Measurements from ENCODE around the gene CLIP3. TPM values are rescaled to one million over a fixed set of nuclear protein-coding genes. Genes with fewer than 3 reads are reported as not detected.
A peak's percentile ranks its signal among the peaks of the same experiment; 100 is the strongest.

CLIP3 gene
- total and polyA plus RNA-seq, 2 of the 13 experiments (the other 11 are each of a cell fraction or from before 2014, with no cell fraction given) = 0.15 to 1.2 TPM

DNA sequence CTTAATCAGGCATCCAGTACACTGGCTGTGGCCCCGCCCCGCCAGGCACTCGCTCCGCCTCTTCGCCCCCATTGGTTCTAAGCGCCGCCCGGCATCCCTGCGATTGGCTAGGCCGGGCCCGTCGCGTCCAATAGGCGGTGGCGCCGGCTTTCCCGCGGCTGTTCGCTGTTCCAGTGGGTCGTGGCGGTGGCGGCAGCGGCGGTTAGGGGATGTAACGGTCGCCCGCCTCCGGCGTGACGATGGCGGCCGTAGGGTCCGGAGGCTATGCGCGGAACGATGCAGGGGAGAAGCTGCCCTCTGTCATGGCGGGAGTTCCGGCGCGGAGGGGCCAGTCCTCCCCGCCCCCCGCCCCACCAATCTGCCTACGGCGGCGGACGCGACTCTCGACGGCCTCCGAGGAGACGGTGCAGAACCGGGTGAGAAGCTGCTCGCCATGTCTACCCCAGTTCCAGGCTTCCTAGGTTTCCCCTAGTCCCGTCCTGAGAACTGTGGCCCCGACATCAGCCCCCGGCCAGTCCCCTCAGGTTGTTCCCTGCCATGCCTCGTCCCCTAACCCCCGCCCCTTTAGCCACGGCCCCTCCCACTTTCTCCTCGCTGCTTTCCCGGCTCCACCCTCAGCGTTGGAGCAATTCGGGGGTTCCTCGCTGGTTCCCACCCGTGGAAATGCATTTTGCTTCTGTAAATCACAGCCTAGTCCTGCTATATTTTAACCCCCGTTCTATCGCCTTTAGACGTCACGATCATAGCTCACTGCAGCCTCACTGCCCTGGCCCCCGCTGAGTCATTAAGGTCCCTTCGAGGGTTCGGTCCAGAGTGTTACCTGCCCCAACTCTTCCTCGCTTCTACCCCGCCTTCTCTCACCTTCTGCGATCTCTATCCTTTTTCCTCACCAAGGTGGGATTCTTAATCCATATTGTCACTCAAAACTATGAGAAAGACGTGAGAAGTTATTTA, 22.3 kb upstream of the CLIP3 start, which contains the start of gene WDR62:
WDR62 (plus strand) TSS at position 165 of the 954 bp plus-strand sequence; CDS start at position 240, 75 bp downstream.
- CTCF ChIA-PET (ENCODE audit: low intra/inter-chr PET ratio, low total read pairs) = no interaction called here
- H2AFZ ChIP-seq (ENCODE audit: low read length) = no peak within 1 kb of the TSS
- POLR2A ChIA-PET = interaction anchor here (1.1 to 2.6 kb wide), 12 partner anchors 13 to 155 kb away, joined by 4 to 18 read pairs (median 10); partner anchors contain the start of genes ALKBH6, CAPNS1, NFKBID and POLR2I
- under 1% methylated on average over 24 of the region's 76 CpGs for whole genome bisulfite sequencing (ENCODE audit: low lambda C conversion rate)
- no peaks in the 10 kb centered on the region; a peak in 1 of 5 replicates for H3K27me3 ChIP-seq (ENCODE audit: control insufficient read depth in 1 of 2, insufficient read depth in 2 of 2, low read length in 2 of 2)
- DNase-seq (ENCODE audit: low spot score) (peak; percentile 85), FAIRE-seq (no peak), ATAC-seq (peak; percentile 81)
- H3K79me2 ChIP-seq (ENCODE audit: insufficient read depth, low read length) = peaks cover 23% of the 10 kb centered on the region
- H3K36me3 ChIP-seq (replicated peaks in 1 of 2; ENCODE audit: control insufficient read depth in 1 of 2, insufficient read depth in 2 of 2, low read length in 2 of 2) = peaks cover 0 to 1% of the 10 kb centered on the region in 2 experiments; a peak in 2 of 5 replicates
- H3K27ac ChIP-seq (ENCODE audit: extremely low read length, insufficient read depth, low read length) = peak within 1 kb of the TSS; percentile 83
- in situ Hi-C loops (cut with HindIII; ENCODE audit: extremely low pct_ligation_motif_present, low pct_unique_long_range_greater_than_20kb) (loop anchor here (5.0 kb wide), 1 partner anchor 58 kb away; the partner anchor contains the start of gene SDHAF1), intact Hi-C loops (cut with micrococcal nuclease; ENCODE audit: unreplicated experiment) (loop anchor here (2.0 to 10.0 kb wide), 3 partner anchors 58 to 1160 kb away; partner anchors contain the start of genes POLR2I, SDHAF1, TBCB and ZNF383)
- no peaks in the 10 kb centered on the region for H3K9me3 ChIP-seq (ENCODE audit: low read length)
- peaks cover 77% of the 10 kb centered on the region for H3K4me1 ChIP-seq (ENCODE audit: insufficient read depth, low read length)
- peak within 1 kb of the TSS; percentile 71 for H3K9ac ChIP-seq (ENCODE audit: insufficient read depth, low read depth, low read length)
- no TSS peak for BruUV-seq (replicated peaks)
- H3K4me2 ChIP-seq (ENCODE audit: low read depth, low read length) = peak within 1 kb of the TSS; percentile 93
- no peaks in the 10 kb centered on the region for H4K20me1 ChIP-seq (ENCODE audit: insufficient read depth, low read length)
- H3K4me3 ChIP-seq (replicated peaks in 1 of 3; ENCODE audit: insufficient read depth in 1 of 3, low read depth in 2 of 3, low read length in 3 of 3) = peak within 1 kb of the TSS; percentile 74 to 76 (median 75)
- TF ChIP-seq RNF2 (conservative IDR thresholded peaks at IDR 0.05; ENCODE audit: low read depth) (no peak), HIC2 (CRISPR knock-in tag; IDR thresholded peaks at IDR 0.05; ENCODE audit: low read depth) (no peak), AGO2 (optimal IDR thresholded peaks at IDR 0.05; ENCODE audit: low read depth, low read length) (peak; percentile 57), ZNF264 (CRISPR knock-in tag; IDR thresholded peaks at IDR 0.05) (0 out of 2 replicates have a peak, but pooled peaks have one; percentile 12), ZMYM2 (CRISPR knock-in tag; IDR thresholded peaks at IDR 0.05) (peak; percentile 14; the same call in 1 of the 2 replicates), SIN3B (IDR thresholded peaks at IDR 0.05; ENCODE audit: low read length) (peak; percentile 96), ZFP36L1 (CRISPR knock-in tag; IDR thresholded peaks at IDR 0.05) (0 out of 2 replicates have a peak, but pooled peaks have one; percentile 15), RBFOX2 (IDR thresholded peaks at IDR 0.05; ENCODE audit: low read depth, low read length) (0 out of 2 replicates have a peak, but pooled peaks have one; percentile 56), HOXA9 (CRISPR knock-in tag; IDR thresholded peaks at IDR 0.05; ENCODE audit: borderline replicate concordance) (peak; percentile 81; the same call in 1 of the 2 replicates), ZNF18 (CRISPR knock-in tag; IDR thresholded peaks at IDR 0.05; ENCODE audit: insufficient replicate concordance) (no peak), HIVEP1 (CRISPR knock-in tag; IDR thresholded peaks at IDR 0.05) (peak; percentile 11; the same call in 1 of the 2 replicates)
- TF ChIP-seq, protein P1, sequence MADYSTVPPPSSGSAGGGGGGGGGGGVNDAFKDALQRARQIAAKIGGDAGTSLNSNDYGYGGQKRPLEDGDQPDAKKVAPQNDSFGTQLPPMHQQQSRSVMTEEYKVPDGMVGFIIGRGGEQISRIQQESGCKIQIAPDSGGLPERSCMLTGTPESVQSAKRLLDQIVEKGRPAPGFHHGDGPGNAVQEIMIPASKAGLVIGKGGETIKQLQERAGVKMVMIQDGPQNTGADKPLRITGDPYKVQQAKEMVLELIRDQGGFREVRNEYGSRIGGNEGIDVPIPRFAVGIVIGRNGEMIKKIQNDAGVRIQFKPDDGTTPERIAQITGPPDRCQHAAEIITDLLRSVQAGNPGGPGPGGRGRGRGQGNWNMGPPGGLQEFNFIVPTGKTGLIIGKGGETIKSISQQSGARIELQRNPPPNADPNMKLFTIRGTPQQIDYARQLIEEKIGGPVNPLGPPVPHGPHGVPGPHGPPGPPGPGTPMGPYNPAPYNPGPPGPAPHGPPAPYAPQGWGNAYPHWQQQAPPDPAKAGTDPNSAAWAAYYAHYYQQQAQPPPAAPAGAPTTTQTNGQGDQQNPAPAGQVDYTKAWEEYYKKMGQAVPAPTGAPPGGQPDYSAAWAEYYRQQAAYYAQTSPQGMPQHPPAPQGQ (CRISPR knock-in tag; IDR thresholded peaks at IDR 0.05; ENCODE audit: borderline replicate concordance) = no peak
- TF ChIP-seq, protein P2, sequence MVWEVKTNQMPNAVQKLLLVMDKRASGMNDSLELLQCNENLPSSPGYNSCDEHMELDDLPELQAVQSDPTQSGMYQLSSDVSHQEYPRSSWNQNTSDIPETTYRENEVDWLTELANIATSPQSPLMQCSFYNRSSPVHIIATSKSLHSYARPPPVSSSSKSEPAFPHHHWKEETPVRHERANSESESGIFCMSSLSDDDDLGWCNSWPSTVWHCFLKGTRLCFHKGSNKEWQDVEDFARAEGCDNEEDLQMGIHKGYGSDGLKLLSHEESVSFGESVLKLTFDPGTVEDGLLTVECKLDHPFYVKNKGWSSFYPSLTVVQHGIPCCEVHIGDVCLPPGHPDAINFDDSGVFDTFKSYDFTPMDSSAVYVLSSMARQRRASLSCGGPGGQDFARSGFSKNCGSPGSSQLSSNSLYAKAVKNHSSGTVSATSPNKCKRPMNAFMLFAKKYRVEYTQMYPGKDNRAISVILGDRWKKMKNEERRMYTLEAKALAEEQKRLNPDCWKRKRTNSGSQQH (CRISPR knock-in tag; IDR thresholded peaks at IDR 0.05; ENCODE audit: low read depth) = peak; percentile 79

Data from HepG2 (cell line).